Medulla oblongata (tissue), 1 donor: ENCODE results near the gene HNRNPA3.
"Not testable (repeated sequence)": the region's sequence is repeated elsewhere in the genome, so short reads cannot be mapped to it uniquely, and the experiment has no call there.

Source experiments
- DNase-seq: peaks from one replicate; pipeline ENCODE4 v3.0.0-alpha.2; 2015; ENCODE audit errors: extremely low spot score

The HNRNPA3 gene

GRCh38 chr2:177188482-177189469 is 23.8 kb upstream of the HNRNPA3 start:
- no peak for DNase-seq

- DNase-seq: no peak
These were observed 21.7 kb upstream of the HNRNPA3 start for GRCh38 chr2:177190941-177191340.

- DNase-seq: no peak
These were observed 19.8 kb upstream of the HNRNPA3 start for GRCh38 chr2:177192788-177193187.

- DNase-seq: no peak
These were observed 19.4 kb upstream of the HNRNPA3 start for GRCh38 chr2:177193240-177193639.

GRCh38 chr2:177195194-177195593 is 17.4 kb upstream of the HNRNPA3 start:
- no peak for DNase-seq

- DNase-seq: not testable (repeated sequence)
These were observed 12.2 kb upstream of the HNRNPA3 start for GRCh38 chr2:177200419-177200818.

GRCh38 chr2:177201919-177202346 is 10.7 kb upstream of the HNRNPA3 start:
- DNase-seq: no peak

- peak; percentile 39 for DNase-seq
These were observed 8.2 kb upstream of the HNRNPA3 start for GRCh38 chr2:177204417-177204816.

GRCh38 chr2:177207101-177207500 is 5.5 kb upstream of the HNRNPA3 start:
- DNase-seq: no peak

GRCh38 chr2:177211169-177211568 is 1.4 kb upstream of the HNRNPA3 start:
- DNase-seq: no peak

- DNase-seq: no peak
These were observed 953 bp upstream of the HNRNPA3 start for GRCh38 chr2:177211576-177212105.

GRCh38 chr2:177212891-177213856 is 580 bp downstream of the HNRNPA3 start:
- peak; percentile 79 for DNase-seq

GRCh38 chr2:177217247-177217843 is 4.8 kb downstream of the HNRNPA3 start:
- no peak for DNase-seq

GRCh38 chr2:177219787-177220186 is 7.2 kb downstream of the HNRNPA3 start:
- not testable (repeated sequence) for DNase-seq

- no peak for DNase-seq
These were observed 8.9 kb downstream of the HNRNPA3 start for GRCh38 chr2:177221534-177221933.

GRCh38 chr2:177221970-177222369 is 9.4 kb downstream of the HNRNPA3 start:
- DNase-seq: no peak

GRCh38 chr2:177223436-177223835 is 10.8 kb downstream of the HNRNPA3 start:
- DNase-seq: not testable (repeated sequence)

- DNase-seq: no peak
These were observed 13.4 kb downstream of the HNRNPA3 start for GRCh38 chr2:177225965-177226360.

- no peak for DNase-seq
These were observed 17.0 kb downstream of the HNRNPA3 start for GRCh38 chr2:177229442-177230242.

GRCh38 chr2:177231270-177231669 is 18.7 kb downstream of the HNRNPA3 start:
- no peak for DNase-seq
